Measurements from ENCODE around the gene MCCD1.

GRCh38 chr6:31546339-31546957 lies 17.7 kb downstream of the MCCD1 start, which contains the start of gene ATP6V1G2:
- TF ChIP-seq POLR2A (IDR thresholded peaks at IDR 0.05; ENCODE audit: low read length) (no peak), GATA1 (IDR thresholded peaks at IDR 0.05; ENCODE audit: low read depth, low read length) (no peak)

Data from erythroblast (primary cell).